Measurements from ENCODE around the gene TBC1D5. TPM values are rescaled to one million over a fixed set of nuclear protein-coding genes. Genes with fewer than 3 reads are reported as not detected.

The TBC1D5 gene
- total and polyA plus RNA-seq, 2 of the 8 experiments (the other 6 are each of a cell fraction or from before 2014, with no cell fraction given), result 11.0 to 22.9 TPM

DNA sequence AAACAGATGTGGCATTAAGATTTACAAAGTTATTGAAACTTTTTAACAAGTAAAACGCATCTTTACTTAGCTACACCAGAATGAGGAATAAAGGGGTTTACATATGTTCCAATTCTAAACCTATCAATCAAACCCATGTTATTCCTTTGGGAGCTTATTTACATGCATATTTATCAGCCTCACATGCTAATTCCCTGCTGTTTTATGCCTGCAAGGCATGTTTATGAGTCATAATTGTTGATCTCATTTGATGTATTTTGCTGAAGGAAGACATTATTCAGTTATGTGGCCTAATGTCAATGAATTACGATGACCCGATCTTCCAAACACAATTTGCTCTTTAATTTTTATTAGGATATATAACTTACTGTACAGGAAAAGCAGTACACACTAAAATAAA, 272.9 kb downstream of the TBC1D5 start:
- Histone ChIP-seq H3K9ac (replicated peaks in 1 of 4; ENCODE audit: extremely low read depth in 1 of 4, low read depth in 3 of 4, low read length in 3 of 4) (no peak overlapping the region), H2BK120ac (replicated peaks; ENCODE audit: low read depth, low read length) (no peak overlapping the region), H3K4me2 (ENCODE audit: insufficient read depth in 1 of 2, low read depth in 2 of 2, low read length in 2 of 2) (no peak overlapping the region), H3K18ac (ENCODE audit: extremely low read depth, low read length) (no peak overlapping the region), H4K20me1 (replicated peaks in 1 of 2; ENCODE audit: control insufficient read depth in 1 of 2, insufficient read depth in 2 of 2, low read length in 2 of 2) (no peaks in the 10 kb centered on the region), H2BK5ac (ENCODE audit: low read depth, low read length) (no peak overlapping the region), H4K5ac (ENCODE audit: insufficient read length, low read depth, low read length) (no peak overlapping the region), H3K9me3 (ENCODE audit: insufficient read depth in 2 of 2, low read depth in 1 of 2, low read length in 1 of 2) (no peaks in the 10 kb centered on the region), H3K79me2 (ENCODE audit: control insufficient read depth in 1 of 2, insufficient read depth in 2 of 2, low read length in 2 of 2) (no peaks in the 10 kb centered on the region), H2AFZ (ENCODE audit: low read length) (no peak overlapping the region), H3K79me1 (ENCODE audit: low read depth, low read length) (no peaks in the 10 kb centered on the region), H3K4ac (replicated peaks; ENCODE audit: insufficient read length, low read depth, low read length) (no peak overlapping the region), H4K91ac (replicated peaks; ENCODE audit: insufficient read length, low read length) (no peak overlapping the region), H3K27me3 (replicated peaks in 1 of 4; ENCODE audit: control insufficient read depth in 3 of 4, extremely low read depth in 1 of 4, insufficient read depth in 3 of 4, low read length in 3 of 4) (no peaks in the 10 kb centered on the region), H2BK12ac (ENCODE audit: low read depth, low read length) (no peak overlapping the region), H3K56ac (replicated peaks; ENCODE audit: insufficient read length, low read depth, low read length) (no peak overlapping the region), H3K4me3 (ENCODE audit: extremely low read depth in 1 of 4, insufficient read depth in 2 of 4, low read depth in 3 of 4, low read length in 4 of 4) (no peak overlapping the region), H3K23me2 (ENCODE audit: low read depth, low read length) (no peaks in the 10 kb centered on the region), H3K4me1 (replicated peaks in 1 of 4; ENCODE audit: control insufficient read depth in 3 of 4, insufficient read depth in 4 of 4, low read length in 3 of 4) (no peaks in the 10 kb centered on the region), H2AK5ac (ENCODE audit: low read depth, low read length) (no peak overlapping the region), H2BK20ac (ENCODE audit: low read length) (no peak overlapping the region), H2BK15ac (ENCODE audit: low read length) (no peak overlapping the region), H3K23ac (ENCODE audit: insufficient read length) (no peak overlapping the region), H3K36me3 (ENCODE audit: control insufficient read depth in 2 of 4, insufficient read depth in 4 of 4, low read length in 3 of 4) (no peaks in the 10 kb centered on the region), H4K8ac (ENCODE audit: extremely low read depth, insufficient read depth, low read length) (no peak overlapping the region), H3K27ac (ENCODE audit: low read depth, low read length) (no peak overlapping the region), H3K14ac (ENCODE audit: insufficient read length) (no peak overlapping the region)
- DNase-seq (ENCODE audit: low read depth in 1 of 2, low spot score in 2 of 2) (no peak), FAIRE-seq (no peak)
- POLR2A ChIA-PET (ENCODE audit: partially characterized antibody), result interaction anchor here (0.7 to 1.2 kb wide), 2 partner anchors 10 to 295 kb away, joined by 3 to 5 read pairs; no protein-coding TSS in a partner anchor
- CTCF ChIA-PET (ENCODE audit: partially characterized antibody), result interaction anchor here (1.2 to 1.9 kb wide), 3 partner anchors 11 to 56 kb away, joined by 3 to 9 read pairs (median 6); no protein-coding TSS in a partner anchor
- 98% methylated on average over 3 of the region's 3 CpGs; no CpG with 5 or more reads in 1 of the 2 experiments for WGBS, 2 experiments (ENCODE audit: extremely low coverage in 1 of 2, insufficient coverage in 1 of 2, insufficient read length in 1 of 2, insufficient replicate concordance in 2 of 2, low coverage in 1 of 2, low lambda C conversion rate in 2 of 2, missing lambda C conversion rate in 1 of 2)
- TF ChIP-seq JUN (IDR thresholded peaks at IDR 0.05; ENCODE audit: low read depth, low read length), result no peak
- TF ChIP-seq, protein P1, sequence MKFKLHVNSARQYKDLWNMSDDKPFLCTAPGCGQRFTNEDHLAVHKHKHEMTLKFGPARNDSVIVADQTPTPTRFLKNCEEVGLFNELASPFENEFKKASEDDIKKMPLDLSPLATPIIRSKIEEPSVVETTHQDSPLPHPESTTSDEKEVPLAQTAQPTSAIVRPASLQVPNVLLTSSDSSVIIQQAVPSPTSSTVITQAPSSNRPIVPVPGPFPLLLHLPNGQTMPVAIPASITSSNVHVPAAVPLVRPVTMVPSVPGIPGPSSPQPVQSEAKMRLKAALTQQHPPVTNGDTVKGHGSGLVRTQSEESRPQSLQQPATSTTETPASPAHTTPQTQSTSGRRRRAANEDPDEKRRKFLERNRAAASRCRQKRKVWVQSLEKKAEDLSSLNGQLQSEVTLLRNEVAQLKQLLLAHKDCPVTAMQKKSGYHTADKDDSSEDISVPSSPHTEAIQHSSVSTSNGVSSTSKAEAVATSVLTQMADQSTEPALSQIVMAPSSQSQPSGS (IDR thresholded peaks at IDR 0.05; ENCODE audit: low read length), result no peak
- TF ChIP-seq TAF1 (IDR thresholded peaks at IDR 0.05; ENCODE audit: low read depth, low read length), result no peak
- TF ChIP-seq, protein P2, sequence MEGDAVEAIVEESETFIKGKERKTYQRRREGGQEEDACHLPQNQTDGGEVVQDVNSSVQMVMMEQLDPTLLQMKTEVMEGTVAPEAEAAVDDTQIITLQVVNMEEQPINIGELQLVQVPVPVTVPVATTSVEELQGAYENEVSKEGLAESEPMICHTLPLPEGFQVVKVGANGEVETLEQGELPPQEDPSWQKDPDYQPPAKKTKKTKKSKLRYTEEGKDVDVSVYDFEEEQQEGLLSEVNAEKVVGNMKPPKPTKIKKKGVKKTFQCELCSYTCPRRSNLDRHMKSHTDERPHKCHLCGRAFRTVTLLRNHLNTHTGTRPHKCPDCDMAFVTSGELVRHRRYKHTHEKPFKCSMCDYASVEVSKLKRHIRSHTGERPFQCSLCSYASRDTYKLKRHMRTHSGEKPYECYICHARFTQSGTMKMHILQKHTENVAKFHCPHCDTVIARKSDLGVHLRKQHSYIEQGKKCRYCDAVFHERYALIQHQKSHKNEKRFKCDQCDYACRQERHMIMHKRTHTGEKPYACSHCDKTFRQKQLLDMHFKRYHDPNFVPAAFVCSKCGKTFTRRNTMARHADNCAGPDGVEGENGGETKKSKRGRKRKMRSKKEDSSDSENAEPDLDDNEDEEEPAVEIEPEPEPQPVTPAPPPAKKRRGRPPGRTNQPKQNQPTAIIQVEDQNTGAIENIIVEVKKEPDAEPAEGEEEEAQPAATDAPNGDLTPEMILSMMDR (IDR thresholded peaks at IDR 0.05; ENCODE audit: control extremely low read depth in 1 of 3, insufficient read depth in 1 of 3, low read depth in 1 of 3, low read length in 3 of 3), result no peak
- no peak for TF ChIP-seq BCL11A (IDR thresholded peaks at IDR 0.05; ENCODE audit: low read depth in 2 of 2, low read length in 2 of 2)
- TF ChIP-seq EGR1 (IDR thresholded peaks at IDR 0.05; ENCODE audit: borderline replicate concordance, low read depth, low read length), result no peak
- TF ChIP-seq POLR2A (IDR thresholded peaks at IDR 0.05; ENCODE audit: control extremely low read depth in 1 of 2, low read depth in 2 of 2, low read length in 2 of 2), result no peak
- no peak for TF ChIP-seq CBX8 (IDR thresholded peaks at IDR 0.05; ENCODE audit: borderline replicate concordance, low read depth, low read length)
- no peak for TF ChIP-seq ASH2L (IDR thresholded peaks at IDR 0.05; ENCODE audit: low read length)
- TF ChIP-seq NANOG (IDR thresholded peaks at IDR 0.05; ENCODE audit: insufficient read depth, low read depth, low read length, poor library complexity, severe bottlenecking), result no peak
- no peak for TF ChIP-seq BACH1 (IDR thresholded peaks at IDR 0.05; ENCODE audit: low read length)
